Measurements from ENCODE around the gene ARMC7.
"Not testable (repeated sequence)": the region's sequence is repeated elsewhere in the genome, so short reads cannot be mapped to it uniquely, and the experiment has no call there.

GRCh38 chr17:75137762-75138161 is 28.0 kb downstream of the ARMC7 start:
- TF ChIP-seq, protein P1, sequence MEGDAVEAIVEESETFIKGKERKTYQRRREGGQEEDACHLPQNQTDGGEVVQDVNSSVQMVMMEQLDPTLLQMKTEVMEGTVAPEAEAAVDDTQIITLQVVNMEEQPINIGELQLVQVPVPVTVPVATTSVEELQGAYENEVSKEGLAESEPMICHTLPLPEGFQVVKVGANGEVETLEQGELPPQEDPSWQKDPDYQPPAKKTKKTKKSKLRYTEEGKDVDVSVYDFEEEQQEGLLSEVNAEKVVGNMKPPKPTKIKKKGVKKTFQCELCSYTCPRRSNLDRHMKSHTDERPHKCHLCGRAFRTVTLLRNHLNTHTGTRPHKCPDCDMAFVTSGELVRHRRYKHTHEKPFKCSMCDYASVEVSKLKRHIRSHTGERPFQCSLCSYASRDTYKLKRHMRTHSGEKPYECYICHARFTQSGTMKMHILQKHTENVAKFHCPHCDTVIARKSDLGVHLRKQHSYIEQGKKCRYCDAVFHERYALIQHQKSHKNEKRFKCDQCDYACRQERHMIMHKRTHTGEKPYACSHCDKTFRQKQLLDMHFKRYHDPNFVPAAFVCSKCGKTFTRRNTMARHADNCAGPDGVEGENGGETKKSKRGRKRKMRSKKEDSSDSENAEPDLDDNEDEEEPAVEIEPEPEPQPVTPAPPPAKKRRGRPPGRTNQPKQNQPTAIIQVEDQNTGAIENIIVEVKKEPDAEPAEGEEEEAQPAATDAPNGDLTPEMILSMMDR (IDR thresholded peaks at IDR 0.05) = not testable (repeated sequence)
- not testable (repeated sequence) for TF ChIP-seq EZH2phosphoT487, EZH2 (IDR thresholded peaks at IDR 0.05)

Data from neural progenitor cell (in vitro differentiated cells).